Smooth muscle cell (in vitro differentiated cells): ENCODE measurements around the gene GGT6. TPM values are rescaled to one million over a fixed set of nuclear protein-coding genes. Genes with fewer than 3 reads are reported as not detected.
A peak's percentile ranks its signal among the peaks of the same experiment; 100 is the strongest.

Source experiments
- DNase-seq: peaks from one replicate; lab custom pipeline; 2025; ENCODE audit not compliant: unreplicated experiment; lab: John Stamatoyannopoulos, UW
- H2AFZ ChIP-seq: fragments of 200-600 bp; sonication (generic); 2 replicates; pipeline ENCODE4 v1.6.0; 2016; ENCODE audit warnings: antibody characterized with exemption, low read depth, mild to moderate bottlenecking
- H3F3A ChIP-seq: fragments of 200-600 bp; sonication (generic); 2 replicates; pipeline ENCODE4 v1.6.0; 2017; ENCODE audit warnings: antibody characterized with exemption, low read depth
- H3K27ac ChIP-seq: fragments of 200-600 bp; sonication (generic); 2 replicates; pipeline ENCODE4 v1.5.1; 2016; ENCODE audit warnings: low read depth, mild to moderate bottlenecking
- H3K27me3 ChIP-seq: fragments of 200-600 bp; sonication (generic); 2 replicates; pipeline ENCODE4 v1.6.1; 2016; ENCODE audit warnings: low read depth, mild to moderate bottlenecking
- H3K36me3 ChIP-seq: fragments of 200-600 bp; sonication (generic); 2 replicates; pipeline ENCODE4 v1.5.1; 2016; ENCODE audit warnings: low read depth
- H3K4me1 ChIP-seq: fragments of 200-600 bp; sonication (generic); 2 replicates; pipeline ENCODE4 v1.5.1; 2016; ENCODE audit warnings: low read depth
- H3K4me2 ChIP-seq: fragments of 200-600 bp; sonication (generic); 2 replicates; pipeline ENCODE4 v1.6.0; 2016; ENCODE audit warnings: mild to moderate bottlenecking
- H3K4me3 ChIP-seq: fragments of 200-600 bp; sonication (generic); 2 replicates; pipeline ENCODE4 v1.5.1; 2016; ENCODE audit warnings: mild to moderate bottlenecking
- H3K79me2 ChIP-seq: fragments of 200-600 bp; sonication (generic); 2 replicates; pipeline ENCODE4 v1.6.0; 2016; ENCODE audit warnings: low read depth, mild to moderate bottlenecking
- H3K9ac ChIP-seq: fragments of 200-600 bp; sonication (generic); 2 replicates; pipeline ENCODE4 v1.6.0; 2016; ENCODE audit warnings: low read depth
- H3K9me3 ChIP-seq: fragments of 200-600 bp; sonication (generic); replicated peaks from 2 replicates; pipeline ENCODE4 v1.5.1; 2016; ENCODE audit warnings: low read depth
- H4K20me1 ChIP-seq: fragments of 200-600 bp; sonication (generic); 2 replicates; pipeline ENCODE4 v1.6.0; 2016; ENCODE audit warnings: low read depth
- CTCF ChIP-seq: fragments of 200-600 bp; sonication (generic); IDR thresholded peaks from 2 replicates; pipeline ENCODE4 v1.5.1; 2017; ENCODE audit warnings: borderline replicate concordance, mild to moderate bottlenecking, antibody characterized with exemption; ENCODE audit not compliant: insufficient read depth, poor library complexity, severe bottlenecking
- WGBS: methylation state at CpG from one replicate; pipeline ENCODE4 v1.1.7; 2016; ENCODE audit warnings: low lambda C conversion rate; 5-methylcytosine and 5-hydroxymethylcytosine counted together
- polyA plus RNA-seq: library from polyadenylated mRNA; unstranded; fragments of >200 nt; fragmentation: Nextera tagmentation; extraction: Ambion mirVana; gene quantifications from 2 replicates; pipeline ENCODE4 v1.2.1, GENCODE V29; 2016
- total RNA-seq: library from RNA; depleted of rRNA; stranded (reverse); fragments of >200 nt; gene quantifications from 2 replicates; pipeline ENCODE4 v1.2.3, GENCODE V29; 2014

GGT6 gene
- total and polyA plus RNA-seq, 2 experiments from 2014 or later, result 0.27 TPM; not detected in 1

- H3K9ac ChIP-seq, result no peak overlapping the region
- H3K9me3 ChIP-seq, result no peaks in the 10 kb centered on the region
- no peaks in the 10 kb centered on the region for H3K27me3 ChIP-seq
- H3K4me1 ChIP-seq, result no peaks in the 10 kb centered on the region
- no peaks in the 10 kb centered on the region for H3K36me3 ChIP-seq
- no peaks in the 10 kb centered on the region for H4K20me1 ChIP-seq
- H3K4me2 ChIP-seq, result no peak overlapping the region
- H3K27ac ChIP-seq, result no peak overlapping the region
- no peaks in the 10 kb centered on the region for H3F3A ChIP-seq
- H2AFZ ChIP-seq, result no peak overlapping the region
- 14% methylated on average over 5 of the region's 5 CpGs for WGBS
- no peak for DNase-seq
- H3K4me3 ChIP-seq, result no peak overlapping the region
- no peaks in the 10 kb centered on the region for H3K79me2 ChIP-seq
- TF ChIP-seq CTCF, result peak; percentile 74
Observed at GRCh38 chr17:4566785-4567184, 6.4 kb upstream of the GGT6 start.

GRCh38 chr17:4565209-4566141, 5.1 kb upstream of the GGT6 start:
- peak overlapping the region; percentile 63 for H3K4me2 ChIP-seq

GRCh38 chr17:4562015-4562969, 1.9 kb upstream of the GGT6 start:
- WGBS, result 81% methylated on average over 8 of the region's 8 CpGs
- H3K79me2 ChIP-seq, result no peaks in the 10 kb centered on the region
- H2AFZ ChIP-seq, result no peak overlapping the region
- no peaks in the 10 kb centered on the region for H3F3A ChIP-seq
- no peaks in the 10 kb centered on the region for H3K36me3 ChIP-seq
- H4K20me1 ChIP-seq, result no peaks in the 10 kb centered on the region
- H3K9me3 ChIP-seq, result no peaks in the 10 kb centered on the region
- no peaks in the 10 kb centered on the region for H3K4me1 ChIP-seq
- no peak overlapping the region for H3K4me3 ChIP-seq
- H3K27ac ChIP-seq, result no peak overlapping the region
- no peak overlapping the region for H3K4me2 ChIP-seq
- no peaks in the 10 kb centered on the region for H3K27me3 ChIP-seq
- TF ChIP-seq CTCF, result no peak
- no peak overlapping the region for H3K9ac ChIP-seq
- DNase-seq, result no peak

More at GRCh38 chr17:4565209-4566141, 5.1 kb upstream of the GGT6 start:
- H3K27me3 ChIP-seq, result no peaks in the 10 kb centered on the region
- no peaks in the 10 kb centered on the region for H3F3A ChIP-seq
- no peak overlapping the region for H3K9ac ChIP-seq
- no peaks in the 10 kb centered on the region for H3K36me3 ChIP-seq
- no peak overlapping the region for H2AFZ ChIP-seq
- H3K4me1 ChIP-seq, result no peaks in the 10 kb centered on the region
- H4K20me1 ChIP-seq, result no peaks in the 10 kb centered on the region
- no peaks in the 10 kb centered on the region for H3K9me3 ChIP-seq
- no peak for DNase-seq
- no peak overlapping the region for H3K4me3 ChIP-seq
- no peaks in the 10 kb centered on the region for H3K79me2 ChIP-seq
- WGBS, result 39% methylated on average over 16 of the region's 16 CpGs
- no peak overlapping the region for H3K27ac ChIP-seq
- TF ChIP-seq CTCF, result peak; percentile 79
